ENCODE results near the gene INO80D.

Gene INO80D

GRCh38 chr2:205970348-205970747 is 115.6 kb downstream of the INO80D start:
- Histone ChIP-seq H3K4me2 (ENCODE audit: low read length) (no peak overlapping the region), H3K79me2 (ENCODE audit: insufficient read depth, low read length) (no peaks in the 10 kb centered on the region), H3K9ac (ENCODE audit: low read length) (no peak overlapping the region), H3K36me3 (ENCODE audit: insufficient read depth, low read length) (no peaks in the 10 kb centered on the region), H3K4me1 (ENCODE audit: insufficient read depth, low read length, severe bottlenecking) (peaks cover 20% of the 10 kb centered on the region), H3F3A (ENCODE audit: insufficient read depth, low read length) (no peaks in the 10 kb centered on the region), H3K9me2 (ENCODE audit: low read depth, low read length) (no peaks in the 10 kb centered on the region), H4K20me1 (ENCODE audit: insufficient read depth, low read length) (no peaks in the 10 kb centered on the region), H3K4me3 (ENCODE audit: low read depth, low read length, poor library complexity, severe bottlenecking) (no peak overlapping the region), H3K27me3 (ENCODE audit: insufficient read depth, low read length) (no peaks in the 10 kb centered on the region), H2AFZ (ENCODE audit: low read length) (no peak overlapping the region), H3K27ac (ENCODE audit: low read depth, low read length, poor library complexity, severe bottlenecking) (no peak overlapping the region), H3K9me3 (ENCODE audit: low read length) (no peaks in the 10 kb centered on the region)
- TF ChIP-seq EZH2 (IDR thresholded peaks at IDR 0.05; ENCODE audit: borderline replicate concordance, low read length) (no peak), CTCF (IDR thresholded peaks at IDR 0.05; ENCODE audit: low read length) (no peak)

- H3K4me3 ChIP-seq (ENCODE audit: low read depth, low read length, poor library complexity, severe bottlenecking), result no peak overlapping the region
- no peaks in the 10 kb centered on the region for H3K27me3 ChIP-seq (ENCODE audit: insufficient read depth, low read length)
- no peak overlapping the region for H3K27ac ChIP-seq (ENCODE audit: low read depth, low read length, poor library complexity, severe bottlenecking)
- H3K79me2 ChIP-seq (ENCODE audit: insufficient read depth, low read length), result no peaks in the 10 kb centered on the region
- H3K4me2 ChIP-seq (ENCODE audit: low read length), result no peak overlapping the region
- H3K9me2 ChIP-seq (ENCODE audit: low read depth, low read length), result no peaks in the 10 kb centered on the region
- no peak for TF ChIP-seq EZH2 (IDR thresholded peaks at IDR 0.05; ENCODE audit: borderline replicate concordance, low read length)
- TF ChIP-seq CTCF (IDR thresholded peaks at IDR 0.05; ENCODE audit: low read length), result no peak
- peaks cover 22% of the 10 kb centered on the region for H3K4me1 ChIP-seq (ENCODE audit: insufficient read depth, low read length, severe bottlenecking)
- no peak overlapping the region for H3K9ac ChIP-seq (ENCODE audit: low read length)
- H2AFZ ChIP-seq (ENCODE audit: low read length), result no peak overlapping the region
- H3K9me3 ChIP-seq (ENCODE audit: low read length), result no peaks in the 10 kb centered on the region
- H4K20me1 ChIP-seq (ENCODE audit: insufficient read depth, low read length), result no peaks in the 10 kb centered on the region
- H3K36me3 ChIP-seq (ENCODE audit: insufficient read depth, low read length), result no peaks in the 10 kb centered on the region
- no peaks in the 10 kb centered on the region for H3F3A ChIP-seq (ENCODE audit: insufficient read depth, low read length)
Measured at GRCh38 chr2:205969584-205969983, 116.4 kb downstream of the INO80D start.

GRCh38 chr2:205967391-205968075 is 118.4 kb downstream of the INO80D start:
- Histone ChIP-seq H3K9me2 (ENCODE audit: low read depth, low read length) (no peaks in the 10 kb centered on the region), H3K27me3 (ENCODE audit: insufficient read depth, low read length) (no peaks in the 10 kb centered on the region; the same call in 1 of the 2 replicates)

More at GRCh38 chr2:205967391-205968075, 118.4 kb downstream of the INO80D start:
- TF ChIP-seq EZH2 (IDR thresholded peaks at IDR 0.05; ENCODE audit: borderline replicate concordance, low read length) (no peak), CTCF (IDR thresholded peaks at IDR 0.05; ENCODE audit: low read length) (no peak)
- Histone ChIP-seq H3K4me3 (ENCODE audit: low read depth, low read length, poor library complexity, severe bottlenecking) (no peak overlapping the region), H3K79me2 (ENCODE audit: insufficient read depth, low read length) (no peaks in the 10 kb centered on the region), H3K36me3 (ENCODE audit: insufficient read depth, low read length) (no peaks in the 10 kb centered on the region), H4K20me1 (ENCODE audit: insufficient read depth, low read length) (no peaks in the 10 kb centered on the region), H3K4me2 (ENCODE audit: low read length) (no peak overlapping the region), H3K9ac (ENCODE audit: low read length) (no peak overlapping the region), H2AFZ (ENCODE audit: low read length) (no peak overlapping the region), H3K27ac (ENCODE audit: low read depth, low read length, poor library complexity, severe bottlenecking) (no peak overlapping the region), H3K4me1 (ENCODE audit: insufficient read depth, low read length, severe bottlenecking) (peaks cover 22% of the 10 kb centered on the region), H3F3A (ENCODE audit: insufficient read depth, low read length) (no peaks in the 10 kb centered on the region), H3K9me3 (ENCODE audit: low read length) (no peaks in the 10 kb centered on the region)
